Glomerular endothelial cell (primary cell): ENCODE data around the gene PERM1. TPM values are rescaled to one million over a fixed set of nuclear protein-coding genes. Genes with fewer than 3 reads are reported as not detected.
"Not testable (repeated sequence)": the region's sequence is repeated elsewhere in the genome, so short reads cannot be mapped to it uniquely, and the experiment has no call there.

Experiments
- DNase-seq: peaks from one replicate; pipeline ENCODE4 v3.0.0-alpha.2; 2011; ENCODE audit warnings: low read depth, low spot score; ENCODE audit errors: extremely low read depth
- total RNA-seq: library from RNA; depleted of rRNA; stranded (reverse); fragments of >200 nt; gene quantifications from 2 replicates; pipeline ENCODE4 v1.2.3, GENCODE V29; 2015

The PERM1 gene
- total RNA-seq, 1 donor from 2014 or later, result not detected

DNA sequence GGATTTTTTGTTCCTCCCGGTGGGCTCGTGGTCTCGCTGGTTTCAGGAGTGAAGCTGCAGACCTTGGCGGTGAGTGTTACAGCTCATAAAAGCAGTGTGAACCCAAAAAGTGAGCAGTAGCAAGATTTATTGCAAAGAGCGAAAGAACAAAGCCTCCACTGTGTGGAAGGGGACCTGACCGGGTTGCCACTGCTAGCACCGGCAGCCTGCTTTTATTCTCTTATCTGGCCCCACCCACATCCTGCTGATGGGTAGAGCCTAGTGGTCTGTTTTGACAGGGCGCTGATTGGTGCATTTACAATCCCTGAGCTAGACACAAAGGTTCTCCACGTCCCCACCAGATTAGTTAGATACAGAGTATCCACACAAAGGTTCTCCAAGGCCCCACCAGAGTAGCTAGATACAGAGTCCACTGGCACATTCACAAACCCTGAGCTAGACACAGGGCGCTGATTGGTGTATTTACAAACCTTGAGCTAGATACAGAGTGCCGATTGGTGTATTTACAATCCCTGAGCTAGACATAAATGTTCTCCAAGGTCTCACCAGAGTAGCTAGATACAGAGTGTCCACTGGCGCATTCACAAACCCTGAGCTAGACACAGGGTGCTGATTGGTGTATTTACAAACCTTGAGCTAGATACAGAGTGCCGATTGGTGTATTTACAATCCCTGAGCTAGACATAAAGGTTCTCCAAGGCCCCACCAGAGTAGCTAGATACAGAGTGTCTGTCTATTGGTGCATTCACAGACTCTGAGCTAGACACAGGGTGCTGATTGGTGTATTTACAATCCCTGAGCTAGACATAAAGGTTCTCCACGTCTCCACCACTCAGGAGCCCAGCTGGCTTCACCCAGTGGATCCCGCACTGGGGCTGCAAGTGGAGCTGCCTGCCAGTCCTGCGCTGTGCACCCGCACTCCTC is 35.8 kb upstream of the PERM1 start:
- not testable (repeated sequence) for DNase-seq

DNA sequence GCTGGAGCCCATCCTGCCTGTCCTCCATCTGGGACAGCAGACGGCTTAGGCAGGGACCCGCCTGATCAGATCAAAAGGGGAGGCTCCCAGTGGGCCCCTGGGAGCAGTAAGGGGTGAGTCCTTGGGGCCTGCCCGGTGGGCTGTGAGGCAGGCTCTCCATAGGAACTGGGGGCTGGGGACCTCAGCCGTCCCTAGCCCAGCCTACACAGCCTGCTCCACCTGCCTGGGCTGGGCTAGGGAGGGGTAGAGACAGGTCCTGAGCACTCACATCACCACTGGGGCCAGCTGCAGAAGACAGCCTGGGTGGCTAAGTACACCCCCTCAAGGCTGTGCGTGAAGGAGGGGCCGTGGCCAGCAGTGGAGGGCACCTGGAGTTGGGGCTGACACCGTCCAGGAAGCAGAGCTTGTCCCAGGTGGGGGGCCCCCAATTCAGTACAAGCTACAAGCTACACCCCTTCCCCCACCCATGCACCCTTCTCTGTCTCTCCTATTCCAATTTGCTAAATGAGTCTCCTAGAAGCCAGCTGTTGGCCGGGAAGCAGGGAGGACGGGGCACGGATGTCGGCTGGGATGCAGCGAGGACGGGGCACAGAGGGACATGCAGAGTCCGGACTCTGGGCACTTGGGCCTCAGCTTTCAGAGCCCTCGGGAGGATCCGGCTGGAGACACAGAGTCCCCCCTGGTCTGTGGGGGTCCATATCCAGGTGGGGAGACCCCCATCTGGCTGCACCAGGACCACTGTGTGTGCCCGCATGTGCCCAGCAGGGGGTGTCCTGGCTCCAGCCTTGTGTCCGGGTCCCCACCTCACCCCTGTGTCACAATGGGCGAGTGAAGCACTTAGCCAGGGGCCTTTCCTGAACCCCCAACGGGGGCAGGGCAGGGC is 33.1 kb upstream of the PERM1 start:
- no peak for DNase-seq

DNA sequence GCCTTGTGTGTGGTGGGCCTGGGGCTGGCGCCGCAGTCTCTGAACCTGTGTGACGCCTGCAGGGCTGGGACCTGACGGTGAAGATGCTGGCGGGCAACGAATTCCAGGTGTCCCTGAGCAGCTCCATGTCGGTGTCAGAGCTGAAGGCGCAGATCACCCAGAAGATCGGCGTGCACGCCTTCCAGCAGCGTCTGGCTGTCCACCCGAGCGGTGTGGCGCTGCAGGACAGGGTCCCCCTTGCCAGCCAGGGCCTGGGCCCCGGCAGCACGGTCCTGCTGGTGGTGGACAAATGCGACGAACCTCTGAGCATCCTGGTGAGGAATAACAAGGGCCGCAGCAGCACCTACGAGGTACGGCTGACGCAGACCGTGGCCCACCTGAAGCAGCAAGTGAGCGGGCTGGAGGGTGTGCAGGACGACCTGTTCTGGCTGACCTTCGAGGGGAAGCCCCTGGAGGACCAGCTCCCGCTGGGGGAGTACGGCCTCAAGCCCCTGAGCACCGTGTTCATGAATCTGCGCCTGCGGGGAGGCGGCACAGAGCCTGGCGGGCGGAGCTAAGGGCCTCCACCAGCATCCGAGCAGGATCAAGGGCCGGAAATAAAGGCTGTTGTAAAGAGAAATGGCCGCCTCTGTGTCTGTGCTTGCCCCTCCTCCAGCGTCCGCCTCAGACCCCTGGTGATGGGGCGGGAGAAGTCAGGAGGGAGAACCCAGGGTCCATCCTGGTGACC is 32.2 kb upstream of the PERM1 start:
- DNase-seq, result no peak

DNA sequence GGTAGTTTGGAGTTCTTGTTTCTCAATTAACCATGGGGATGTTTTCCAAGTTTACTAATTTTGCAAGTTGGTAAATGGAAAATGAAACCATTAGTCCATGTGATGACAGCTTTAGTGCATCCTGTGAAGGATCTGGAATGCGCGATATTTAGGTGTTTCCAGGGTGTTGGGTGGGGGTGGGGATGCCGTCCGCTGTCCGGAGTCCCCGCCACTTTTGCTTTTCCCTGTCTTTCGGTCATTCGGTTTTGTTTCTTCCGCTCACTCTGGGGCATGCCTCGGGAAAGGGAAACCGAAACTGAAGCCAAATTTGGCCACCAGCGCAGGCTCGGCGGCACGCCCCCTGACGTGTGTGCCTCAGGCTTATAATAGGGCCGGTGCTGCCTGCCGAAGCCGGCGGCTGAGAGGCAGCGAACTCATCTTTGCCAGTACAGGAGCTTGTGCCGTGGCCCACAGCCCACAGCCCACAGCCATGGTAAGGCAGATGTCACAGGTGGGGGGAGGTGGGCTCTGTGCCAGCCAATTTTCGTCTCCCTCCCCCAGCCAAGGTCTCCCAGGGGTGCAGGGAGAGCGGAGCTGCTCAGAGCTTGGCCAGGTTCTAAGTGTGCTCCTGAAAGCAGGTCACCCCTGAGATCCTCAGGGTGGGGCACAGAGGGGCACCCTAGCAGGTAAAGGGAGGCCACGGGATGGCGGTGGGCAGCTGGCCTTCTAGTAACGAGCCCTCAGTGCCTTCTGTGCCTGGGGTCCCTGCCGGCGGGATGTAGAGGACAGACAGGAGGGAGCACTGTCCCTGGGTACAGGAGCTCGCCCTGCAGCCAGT is 31.4 kb upstream of the PERM1 start, which contains the start of gene ISG15:
Gene ISG15, plus strand, starts transcription at position 393 of the 817 bp plus-strand sequence. Its CDS starts 77 bp downstream, at position 470.
- peak; percentile 51 for DNase-seq

DNA sequence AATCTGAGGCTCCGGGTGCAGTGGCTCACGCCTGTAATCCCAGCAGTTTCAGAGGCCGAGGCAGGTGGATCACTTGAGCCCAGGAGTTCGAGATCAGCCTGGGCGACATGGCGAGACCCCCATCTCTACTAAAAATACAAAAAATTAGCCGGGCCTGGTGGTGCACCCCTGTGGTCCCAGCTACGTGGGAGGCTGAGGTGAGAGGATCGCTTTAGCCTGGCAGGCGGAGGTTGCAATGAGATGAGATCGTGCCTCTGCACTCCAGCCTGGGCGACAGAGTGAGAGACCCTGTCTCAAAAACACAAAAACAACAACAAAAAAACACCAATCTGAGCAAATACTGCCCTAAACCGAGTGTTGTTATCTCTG is 30.8 kb upstream of the PERM1 start:
- DNase-seq, result not testable (repeated sequence)

DNA sequence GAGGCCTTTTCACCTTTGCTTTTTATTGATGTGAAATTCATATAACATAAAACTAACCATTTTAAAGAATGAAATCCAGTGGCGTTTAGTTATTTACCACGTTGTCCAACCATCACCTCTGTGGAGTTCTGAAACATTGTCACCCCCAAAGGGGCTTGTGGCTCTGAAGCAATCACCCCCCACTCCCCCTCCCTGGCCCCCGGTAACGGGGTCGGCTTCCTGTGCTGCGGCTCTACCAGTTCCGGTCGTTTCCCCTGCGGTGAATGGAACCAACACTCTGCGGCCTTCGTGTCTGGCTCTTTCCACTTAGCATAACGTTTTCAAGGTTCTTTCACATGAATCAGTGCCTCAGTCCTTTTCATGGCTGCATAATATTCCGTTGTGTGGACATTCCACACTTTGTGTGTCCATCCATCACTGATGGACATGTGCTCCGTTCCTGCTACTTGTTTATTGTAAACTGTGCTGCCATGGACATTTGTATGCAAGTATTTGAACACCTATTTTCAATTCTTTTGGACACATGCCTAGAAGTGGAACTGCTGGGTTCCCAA is 29.6 kb upstream of the PERM1 start:
- no peak for DNase-seq

DNA sequence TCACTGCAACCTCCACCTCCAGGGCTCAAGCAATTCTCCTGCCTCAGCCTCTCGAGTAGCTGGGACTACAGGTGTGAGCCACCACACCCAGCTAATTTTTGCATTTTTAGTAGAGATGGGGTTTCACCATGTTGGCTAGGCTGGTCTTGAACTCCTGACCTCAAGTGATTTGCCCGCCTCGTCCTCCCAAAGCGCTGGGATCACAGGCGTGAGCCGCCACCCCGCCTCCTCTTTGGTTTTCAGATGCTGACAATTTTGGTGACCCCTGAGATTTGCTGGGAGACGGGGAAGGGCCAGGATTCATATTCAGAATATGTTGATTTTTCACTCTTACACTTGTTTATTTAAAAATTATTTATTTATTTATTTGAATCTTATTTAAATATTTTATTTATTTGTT is 28.2 kb upstream of the PERM1 start:
- DNase-seq, result not testable (repeated sequence)

GRCh38 chr1:1006305-1007159 is 24.6 kb upstream of the PERM1 start:
- no peak for DNase-seq

- no peak for DNase-seq
Measured at GRCh38 chr1:1005774-1006304, 23.9 kb upstream of the PERM1 start.

DNA sequence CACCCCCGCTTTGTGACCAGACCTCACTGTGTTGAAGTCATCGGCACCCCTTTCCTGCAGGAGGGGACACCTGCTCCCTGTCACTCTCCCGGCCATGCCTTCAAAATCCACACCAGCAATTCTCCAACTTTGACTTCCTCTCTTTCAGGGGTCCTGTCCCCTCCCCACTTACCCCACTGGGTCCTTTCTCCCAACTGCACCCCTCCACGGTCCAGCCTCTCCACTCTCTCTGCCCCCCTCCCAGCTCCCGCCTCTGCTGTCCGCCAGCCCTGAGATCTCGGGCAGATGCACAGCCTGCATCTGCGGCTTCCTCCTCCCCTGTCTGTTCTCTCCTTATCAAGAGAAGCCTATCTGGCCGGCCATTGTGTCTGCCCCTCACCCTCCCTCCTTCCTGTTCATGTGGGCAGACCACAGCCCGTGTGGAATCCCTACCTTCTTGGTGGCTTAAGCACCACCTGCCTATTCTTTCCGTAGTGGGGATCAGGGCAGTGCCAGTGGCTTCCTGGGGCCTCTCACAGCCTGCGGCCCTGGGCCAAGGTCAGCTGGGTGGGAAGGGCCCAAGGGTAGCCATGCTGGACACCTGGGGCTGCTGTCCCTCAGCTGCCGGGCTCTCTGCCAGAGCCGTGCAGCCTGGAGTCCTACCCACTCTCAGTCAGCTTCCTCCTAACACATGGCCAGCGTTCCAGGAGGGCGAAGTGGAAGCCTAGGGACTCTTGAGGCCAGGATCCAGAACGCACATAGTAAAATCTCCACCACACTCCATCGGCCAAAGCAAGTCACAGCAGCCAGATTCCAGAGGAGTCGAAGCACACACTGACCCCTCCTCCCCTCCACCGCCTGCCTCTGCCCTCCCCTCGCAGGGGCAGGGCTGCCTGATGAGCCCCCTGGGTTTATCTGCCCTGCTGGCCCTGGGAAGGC is 23.1 kb upstream of the PERM1 start:
- DNase-seq, result no peak

DNA sequence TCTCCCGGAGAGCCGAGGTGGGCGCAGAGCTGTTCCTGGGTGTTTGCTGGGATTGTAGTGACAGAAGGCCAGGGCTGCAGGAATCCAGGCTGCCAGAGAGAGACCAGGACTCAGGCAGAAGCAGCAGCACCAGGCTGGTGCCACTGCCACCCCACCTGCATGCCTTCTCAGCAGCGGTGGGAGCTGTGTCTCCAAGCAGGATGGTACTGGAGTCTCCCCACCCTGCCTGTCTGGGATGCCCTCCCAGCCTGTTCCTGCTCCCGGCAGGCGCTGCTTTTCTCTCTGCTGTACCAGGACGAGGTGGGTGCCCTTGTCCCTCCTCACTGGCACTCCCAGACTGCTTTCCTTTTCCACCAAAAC is 22.5 kb upstream of the PERM1 start:
- DNase-seq, result no peak

DNA sequence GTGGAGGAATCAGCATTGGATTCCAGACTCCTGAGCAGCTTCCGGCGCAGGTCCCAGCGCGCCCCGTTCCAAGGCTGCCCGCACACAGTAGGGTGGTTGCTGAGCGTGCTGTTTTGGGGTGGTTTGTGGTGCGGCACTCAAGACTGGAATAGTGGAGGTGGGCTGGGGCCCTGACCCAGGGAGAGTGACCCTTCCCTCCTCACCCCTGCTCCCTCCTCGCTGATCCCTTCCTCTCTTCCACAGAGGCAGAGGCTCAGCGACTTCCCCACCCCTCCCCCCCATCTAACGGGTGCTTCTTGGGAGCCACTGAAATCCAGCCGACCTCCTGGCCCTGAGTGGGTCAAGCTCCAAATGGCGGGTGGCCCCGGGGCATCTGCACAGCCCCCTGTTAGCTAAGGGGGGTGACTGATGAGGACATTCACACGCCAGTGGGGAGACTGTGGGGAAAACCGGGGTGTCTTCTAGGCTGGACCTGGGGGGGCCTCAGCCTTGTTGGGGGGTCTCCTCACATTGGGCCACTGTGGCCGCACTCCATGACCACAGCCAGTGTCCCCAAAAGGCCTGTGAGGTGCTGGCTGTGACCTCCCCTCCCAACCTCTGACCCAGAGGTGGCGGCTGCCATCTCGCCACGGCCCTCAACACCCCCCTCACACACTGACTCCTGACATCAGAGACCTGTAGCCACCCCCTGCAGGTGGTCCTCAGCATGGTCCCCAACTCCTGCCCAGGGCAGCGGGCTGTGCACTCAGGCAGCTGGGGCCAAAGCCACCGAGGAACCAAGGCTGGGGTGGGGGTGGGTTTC is 21.9 kb upstream of the PERM1 start:
- no peak for DNase-seq

DNA sequence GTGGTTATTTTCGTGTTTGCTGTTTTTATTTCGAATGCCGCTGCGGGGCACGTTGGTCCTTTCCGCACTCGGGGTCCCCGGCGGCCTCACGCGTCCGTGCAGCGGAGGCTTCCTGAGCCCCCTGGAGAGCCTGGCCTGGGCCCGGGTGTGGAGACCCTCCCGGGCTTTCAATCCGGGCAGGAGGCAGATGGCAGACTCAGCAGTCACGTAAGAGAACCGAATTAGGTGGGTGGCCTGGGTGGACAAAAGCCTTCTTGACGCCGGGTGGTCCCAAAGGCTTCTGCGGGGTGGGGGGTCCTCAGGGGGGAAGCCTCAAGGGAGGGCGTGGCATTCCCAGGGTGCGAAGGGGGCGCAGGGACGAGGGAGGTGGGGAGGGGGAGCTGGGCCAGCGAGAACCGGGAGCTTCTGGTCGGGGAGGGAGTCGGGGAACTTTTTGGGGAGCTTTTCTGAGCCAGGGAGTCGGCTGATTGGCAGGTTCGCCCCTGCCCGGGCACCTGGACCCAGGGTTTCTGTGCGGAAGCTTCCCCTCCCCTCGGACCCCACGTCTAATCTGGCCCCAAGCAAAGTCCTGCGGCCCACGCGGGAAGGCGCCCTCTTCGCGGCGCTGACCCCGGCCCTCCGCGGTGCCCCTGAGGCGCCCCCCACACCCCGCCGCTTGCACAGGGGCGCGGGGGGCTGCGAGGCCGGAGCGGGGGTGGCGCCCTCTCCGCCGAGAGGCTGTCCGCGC is 19.3 kb upstream of the PERM1 start:
- DNase-seq, result no peak

DNA sequence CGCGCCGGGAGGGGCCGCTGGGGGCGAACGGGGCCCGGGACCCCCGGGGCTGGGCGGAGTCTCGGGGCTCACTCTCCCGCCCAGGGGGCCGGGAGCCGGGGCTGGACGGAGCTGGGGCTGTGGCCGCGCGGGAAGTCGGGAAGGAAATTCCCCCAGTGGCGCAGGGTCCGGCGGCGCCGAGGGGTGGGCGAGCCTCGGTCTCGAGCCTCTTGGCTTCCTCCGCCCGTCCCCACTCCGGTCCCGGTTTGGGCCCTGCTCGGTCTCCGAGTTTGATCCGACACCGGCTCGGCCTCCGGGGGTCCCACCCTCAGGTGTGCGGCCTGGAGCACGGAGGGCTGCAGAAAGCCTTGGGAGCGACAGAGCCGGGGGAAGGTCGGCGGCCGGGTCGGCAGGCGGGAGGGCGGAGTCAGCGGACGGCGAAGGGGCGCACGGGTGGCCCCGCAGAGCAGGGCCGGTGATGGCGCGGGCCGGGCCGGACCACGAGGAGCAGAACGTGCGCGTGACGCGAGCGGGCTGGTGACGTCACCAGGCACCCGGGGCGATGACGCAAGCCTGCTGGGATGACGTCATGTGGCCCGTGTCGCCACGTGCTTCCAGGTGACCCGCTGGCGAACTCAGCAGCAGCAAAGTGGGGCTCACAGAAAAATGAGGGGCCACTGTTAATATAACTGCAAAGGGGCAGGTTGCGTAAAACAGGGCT is 18.6 kb upstream of the PERM1 start:
- no peak for DNase-seq

DNA sequence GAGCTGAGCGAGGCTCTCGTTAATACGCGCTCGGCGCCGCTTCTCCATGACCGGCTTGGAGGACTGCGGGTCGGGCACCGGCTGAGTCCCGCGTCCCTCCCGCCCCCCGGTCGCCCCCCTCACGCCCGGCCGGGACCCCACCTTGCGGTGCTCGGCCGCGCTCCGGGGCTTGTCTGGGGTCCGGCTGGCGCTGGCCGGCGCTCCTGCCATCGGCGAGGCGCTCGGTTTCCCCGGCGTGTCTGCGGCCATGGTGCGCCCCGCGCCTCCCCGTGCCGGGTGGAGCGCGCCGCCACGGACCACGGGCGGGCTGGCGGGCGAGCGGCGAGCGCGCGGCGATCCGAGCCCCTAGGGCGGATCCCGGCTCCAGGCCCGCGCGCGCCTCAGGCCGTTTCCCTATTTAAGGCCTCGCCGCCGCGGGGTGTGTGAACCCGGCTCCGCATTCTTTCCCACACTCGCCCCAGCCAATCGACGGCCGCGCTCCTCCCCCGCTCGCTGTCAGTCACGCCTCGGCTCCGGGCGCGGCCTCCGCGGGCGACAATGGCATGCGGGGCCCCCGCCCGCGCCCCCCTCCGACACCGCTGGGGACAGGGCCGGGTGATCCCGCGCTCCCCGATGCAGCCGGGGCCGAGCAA is 17.9 kb upstream of the PERM1 start, which contains the start of gene HES4:
Gene HES4, minus strand, starts transcription at position 373 of the 632 bp plus-strand sequence. Its CDS starts 124 bp downstream, at position 249.
- DNase-seq, result no peak
